Sciatic nerve (tissue), 2 donors: ENCODE measurements around the gene PSMD10. TPM values are rescaled to one million over a fixed set of nuclear protein-coding genes. Genes with fewer than 3 reads are reported as not detected.
A peak's percentile ranks its signal among the peaks of the same experiment; 100 is the strongest.

ENCODE experiments used
- ATAC-seq: fragments of 200-7000 bp; cut with Tn5 transposase; one replicate; pipeline ENCODE4 v1.9.1; 2020; ENCODE audit warnings: mild to moderate bottlenecking, moderate library complexity
- DNase-seq: peaks from one replicate; pipeline ENCODE4 v3.0.0-alpha.2; 2020; ENCODE audit warnings: low spot score
- intact Hi-C: fragments of 100-400 bp; cut with DNase I; formaldehyde crosslinking; loops from one replicate; pipeline ENCODE4 v1.14.2; 2022
- total RNA-seq: library from RNA; stranded (reverse); fragmentation: NEBNext Ultra II Directional; extraction: Animal tissue kit (Norgen Biotek cat#: 25700); gene quantifications from one replicate; pipeline ENCODE4 v1.2.1, GENCODE V29; 2021
- donor health status: DM: no; HTN: no; CAD: no.
- donor health status: DM: no; HTN: no; CAD: no.

Gene PSMD10
- total RNA-seq, 1 donor from 2014 or later: 37.2 TPM

- ATAC-seq (no peak), DNase-seq (no peak)
- intact Hi-C loops: no loop called here
Observed at GRCh38 chrX:108087792-108088191, 3.5 kb downstream of the PSMD10 start.

- ATAC-seq (no peak), DNase-seq (no peak)
- intact Hi-C loops: no loop called here
Observed at GRCh38 chrX:108081110-108081509, 10.2 kb downstream of the PSMD10 start.

- intact Hi-C loops: no loop called here
- no peak for DNase-seq
- no peak for ATAC-seq
Observed at GRCh38 chrX:108072746-108073145, 18.6 kb downstream of the PSMD10 start.

GRCh38 chrX:108071578-108071977 is 19.8 kb downstream of the PSMD10 start:
- intact Hi-C loops: no loop called here
- DNase-seq (no peak), ATAC-seq (no peak)

- intact Hi-C loops: no loop called here
- no peak for ATAC-seq
Observed at GRCh38 chrX:108070891-108071290, 20.5 kb downstream of the PSMD10 start.

GRCh38 chrX:108068121-108068520 is 23.2 kb downstream of the PSMD10 start:
- intact Hi-C loops: no loop called here
- no peak for DNase-seq

More at GRCh38 chrX:108070891-108071290, 20.5 kb downstream of the PSMD10 start:
- DNase-seq: no peak

GRCh38 chrX:108064613-108065012 is 26.7 kb downstream of the PSMD10 start:
- ATAC-seq (no peak), DNase-seq (no peak)
- intact Hi-C loops: no loop called here

More at GRCh38 chrX:108068121-108068520, 23.2 kb downstream of the PSMD10 start:
- no peak for ATAC-seq

- no peak for DNase-seq
- no peak for ATAC-seq
- intact Hi-C loops: no loop called here
Observed at GRCh38 chrX:108064001-108064400, 27.3 kb downstream of the PSMD10 start.

- intact Hi-C loops: no loop called here
- DNase-seq: no peak
- ATAC-seq: no peak
Observed at GRCh38 chrX:108059801-108060200, 31.5 kb downstream of the PSMD10 start.

- intact Hi-C loops: no loop called here
- ATAC-seq: no peak
- no peak for DNase-seq
Observed at GRCh38 chrX:108055546-108055945, 35.8 kb downstream of the PSMD10 start.

GRCh38 chrX:108053218-108053617 is 38.1 kb downstream of the PSMD10 start:
- intact Hi-C loops: no loop called here
- no peak for ATAC-seq
- DNase-seq: no peak

GRCh38 chrX:108049649-108050048 is 41.7 kb downstream of the PSMD10 start:
- peak; percentile 70 for ATAC-seq
- intact Hi-C loops: no loop called here
- no peak for DNase-seq

GRCh38 chrX:108044554-108045256 is 46.6 kb downstream of the PSMD10 start, which contains the start of gene VSIG1:
Gene VSIG1 (plus strand): TSS chrX:108045065. CDS start chrX:108045131, 66 bp downstream.
- DNase-seq (no peak), ATAC-seq (no peak)
- intact Hi-C loops: no loop called here

- intact Hi-C loops: no loop called here
- ATAC-seq: no peak
- DNase-seq: no peak
Observed at GRCh38 chrX:108036298-108036973, 54.9 kb downstream of the PSMD10 start.

GRCh38 chrX:108034725-108035124 is 56.6 kb downstream of the PSMD10 start:
- intact Hi-C loops: no loop called here

More at GRCh38 chrX:108034725-108035124, 56.6 kb downstream of the PSMD10 start:
- ATAC-seq (no peak), DNase-seq (no peak)

Other genes with a start within 250 kb of the PSMD10 start
- not detected for gene TEX13B, start 109.2 kb downstream of the PSMD10 start, total RNA-seq
- gene VSIG1, start 46.5 kb downstream of the PSMD10 start, total RNA-seq: 0.36 TPM
- gene ATG4A, start 236 bp upstream of the PSMD10 start, total RNA-seq: 9.5 TPM